ENCODE measurements around the gene GSN.

DNA sequence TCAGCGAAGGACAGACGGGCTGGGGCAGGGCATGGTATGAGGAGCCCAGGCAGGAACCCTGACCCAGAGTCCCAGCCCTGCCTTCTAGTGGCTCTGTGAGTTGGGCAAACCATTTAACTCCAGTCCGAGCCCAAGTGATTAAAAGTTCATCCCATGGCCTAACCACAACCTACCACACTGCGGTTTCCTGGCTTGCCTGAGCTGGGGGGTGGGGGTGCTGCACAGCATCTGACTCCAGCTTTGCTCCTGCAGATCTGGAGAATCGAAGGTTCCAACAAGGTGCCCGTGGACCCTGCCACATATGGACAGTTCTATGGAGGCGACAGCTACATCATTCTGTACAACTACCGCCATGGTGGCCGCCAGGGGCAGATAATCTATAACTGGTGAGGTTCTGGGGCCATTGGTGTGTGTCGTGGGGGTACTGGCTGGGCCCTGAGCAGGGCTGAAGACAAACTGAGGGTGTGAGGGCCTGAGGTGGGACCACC is 53.1 kb downstream of the GSN start:
- TF ChIP-seq CTCF (IDR thresholded peaks at IDR 0.05; ENCODE audit: low read depth, low read length, poor library complexity, severe bottlenecking) (no peak), EZH2phosphoT487 (IDR thresholded peaks at IDR 0.05; ENCODE audit: borderline replicate concordance, low read length) (no peak)
